ENCODE data around the gene RAPH1.

DNA sequence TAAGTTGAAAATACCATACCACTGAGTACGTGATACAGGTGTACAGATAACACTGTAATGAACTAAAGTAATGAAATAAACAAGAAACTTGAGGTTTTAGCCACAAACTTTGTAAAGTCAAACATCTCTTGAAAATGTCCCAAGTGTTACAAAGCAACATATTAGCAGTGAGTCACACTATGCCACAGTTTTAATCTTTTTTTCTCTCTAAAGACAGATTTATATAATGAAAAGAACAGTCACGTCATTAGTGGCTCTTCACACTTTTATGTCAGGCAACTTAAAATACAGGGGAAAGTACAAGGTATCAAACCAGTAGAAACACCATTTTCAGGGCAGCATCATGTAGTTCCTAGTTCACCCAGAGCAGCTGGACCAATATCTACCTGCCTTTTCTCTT lies 42.1 kb downstream of the RAPH1 start:
- TF ChIP-seq GATA3 (IDR thresholded peaks at IDR 0.05; ENCODE audit: low read depth, low read length), result no peak
- TF ChIP-seq GATA2 (IDR thresholded peaks at IDR 0.05; ENCODE audit: low read depth, low read length), result no peak
